IMR-90 (cell line): ENCODE data around the gene RGL1. TPM values are rescaled to one million over a fixed set of nuclear protein-coding genes. Genes with fewer than 3 reads are reported as not detected.

Experiments
- ATAC-seq: fragments of 200-7000 bp; cut with Tn5 transposase; 2 replicates; pipeline ENCODE4 v1.9.1; 2020; ENCODE audit warnings: low read depth, mild to moderate bottlenecking, moderate library complexity
- BruUV-seq: library from RNA; stranded (reverse); fragments of 400-500 nt; replicated peaks from 2 replicates; lab custom pipeline; 2021; lab: Mats Ljungman, UMichigan
- CTCF ChIA-PET: fragments of 300-600 bp; formaldehyde crosslinking; extraction: SDS; loops from one replicate; lab custom pipeline; 2021; ENCODE audit warnings: antibody characterized with exemption; lab: Yijun Ruan, JAX
- POLR2A ChIA-PET: fragments of 300-600 bp; sonication (Branson Sonifier 250); formaldehyde crosslinking; loops from one replicate; lab custom pipeline; 2022; ENCODE audit warnings: antibody characterized with exemption; ENCODE audit not compliant: unreplicated experiment; lab: Charles Lee
- DNase-seq: peaks from one replicate; pipeline ENCODE4 v3.0.0; 2013
- H2AFZ ChIP-seq: replicated peaks from 2 replicates; pipeline ENCODE3; 2013; ENCODE audit warnings: low read length, mild to moderate bottlenecking; ENCODE audit not compliant: poor library complexity
- H2AK5ac ChIP-seq: 2 replicates; pipeline ENCODE4 v1.6.1; 2013; ENCODE audit warnings: low read depth, low read length, inconsistent platforms
- H2AK9ac ChIP-seq: replicated peaks from 2 replicates; pipeline ENCODE3; 2013; ENCODE audit warnings: mild to moderate bottlenecking, low read depth, low read length, moderate library complexity; ENCODE audit not compliant: poor library complexity
- H2BK120ac ChIP-seq: 2 replicates; pipeline ENCODE4 v1.6.1; 2013; ENCODE audit warnings: low read depth, low read length, inconsistent platforms
- H2BK15ac ChIP-seq: 3 replicates; pipeline ENCODE4 v1.6.1; 2013; ENCODE audit warnings: low read depth, low read length, inconsistent platforms
- H2BK20ac ChIP-seq: 2 replicates; pipeline ENCODE4 v1.6.1; 2013; ENCODE audit warnings: low read depth, mild to moderate bottlenecking, inconsistent platforms, low read length, moderate library complexity
- H2BK5ac ChIP-seq: 2 replicates; pipeline ENCODE4 v1.6.1; 2013; ENCODE audit warnings: mild to moderate bottlenecking, low read depth, low read length, inconsistent platforms; ENCODE audit not compliant: poor library complexity, severe bottlenecking
- H3K14ac ChIP-seq: replicated peaks from 2 replicates; pipeline ENCODE4 v1.6.1; 2013; ENCODE audit warnings: low read depth, low read length, inconsistent platforms
- H3K18ac ChIP-seq: 2 replicates; pipeline ENCODE4 v1.6.1; 2013; ENCODE audit warnings: low read depth, low read length, control low read depth
- H3K23ac ChIP-seq: 2 replicates; pipeline ENCODE4 v1.6.1; 2013; ENCODE audit warnings: low read depth, low read length, inconsistent platforms
- H3K27ac ChIP-seq: 2 replicates; pipeline ENCODE4 v1.5.1; 2013; ENCODE audit warnings: mild to moderate bottlenecking, control low read depth, low read length; ENCODE audit not compliant: insufficient read depth
- H3K27me3 ChIP-seq: 2 replicates; pipeline ENCODE4 v1.6.1; 2013; ENCODE audit warnings: low read length; ENCODE audit not compliant: control insufficient read depth, insufficient read depth
- H3K36me3 ChIP-seq: 2 replicates; pipeline ENCODE4 v1.6.1; 2013; ENCODE audit warnings: low read length, mixed read lengths; ENCODE audit not compliant: control insufficient read depth, insufficient read depth
- H3K4ac ChIP-seq: 2 replicates; pipeline ENCODE4 v1.6.1; 2013; ENCODE audit warnings: low read depth, low read length, inconsistent platforms
- H3K4me1 ChIP-seq: 2 replicates; pipeline ENCODE4 v1.6.1; 2013; ENCODE audit warnings: low read length, mixed read lengths; ENCODE audit not compliant: control insufficient read depth, insufficient read depth
- H3K4me2 ChIP-seq: 2 replicates; pipeline ENCODE4 v1.6.1; 2013; ENCODE audit warnings: low read depth, mild to moderate bottlenecking, control low read depth, low read length, moderate library complexity
- H3K4me3 ChIP-seq: 2 replicates; pipeline ENCODE4 v1.5.1; 2013; ENCODE audit warnings: low read depth, mild to moderate bottlenecking, control low read depth, low read length, moderate library complexity; ENCODE audit not compliant: insufficient read depth
- H3K56ac ChIP-seq: 2 replicates; pipeline ENCODE4 v1.6.1; 2013; ENCODE audit warnings: low read length, inconsistent platforms; ENCODE audit not compliant: insufficient read depth; ENCODE audit errors: extremely low read depth
- H3K79me1 ChIP-seq, 2 experiments: 2 replicates each; pipeline ENCODE4 v1.6.1; 2013; ENCODE audit warnings: low read length in 2 of 2, inconsistent platforms in 1 of 2, low read depth in 1 of 2
- H3K9ac ChIP-seq: 2 replicates; pipeline ENCODE4 v1.6.1; 2013; ENCODE audit warnings: low read depth, low read length, control low read depth
- H3K9me1 ChIP-seq: 2 replicates; pipeline ENCODE4 v1.6.1; 2013; ENCODE audit warnings: low read length, inconsistent platforms; ENCODE audit not compliant: insufficient read depth
- H3K9me3 ChIP-seq: 2 replicates; pipeline ENCODE4 v1.6.1; 2013; ENCODE audit warnings: low read length; ENCODE audit not compliant: control insufficient read depth, insufficient read depth
- H4K20me1 ChIP-seq: 2 replicates; pipeline ENCODE4 v1.6.1; 2013; ENCODE audit warnings: low read length, inconsistent platforms; ENCODE audit not compliant: insufficient read depth
- H4K5ac ChIP-seq: 2 replicates; pipeline ENCODE4 v1.6.1; 2013; ENCODE audit warnings: mild to moderate bottlenecking, low read depth, low read length, control low read depth
- H4K8ac ChIP-seq, 2 experiments: 2 replicates each; pipeline ENCODE4 v1.6.1; 2013; ENCODE audit warnings: low read depth in 2 of 2, low read length in 2 of 2, control low read depth in 1 of 2, inconsistent platforms in 1 of 2
- H4K91ac ChIP-seq: 2 replicates; pipeline ENCODE4 v1.6.1; 2013; ENCODE audit warnings: low read depth, low read length, inconsistent platforms; ENCODE audit not compliant: insufficient read depth
- BHLHE40 ChIP-seq: fragments of 150-350 bp; IDR thresholded peaks from 2 replicates; pipeline ENCODE4 v1.6.1; 2016; ENCODE audit warnings: mild to moderate bottlenecking, low read depth, low read length
- CEBPB ChIP-seq: IDR thresholded peaks from 2 replicates; pipeline ENCODE4 v1.6.1; 2012; ENCODE audit warnings: low read depth, low read length, improper control_type of control experiment
- CTCF ChIP-seq: conservative IDR thresholded peaks from 2 replicates; pipeline ENCODE4 v1.5.1; 2012; ENCODE audit warnings: mild to moderate bottlenecking, low read depth, low read length, improper control_type of control experiment
- FOS ChIP-seq: fragments of 150-350 bp; IDR thresholded peaks from 2 replicates; pipeline ENCODE4 v1.6.1; 2016; ENCODE audit warnings: low read depth, low read length
- MAFK ChIP-seq: IDR thresholded peaks from 2 replicates; pipeline ENCODE4 v1.6.1; 2012; ENCODE audit warnings: low read depth, low read length, improper control_type of control experiment
- RAD21 ChIP-seq: IDR thresholded peaks from 2 replicates; pipeline ENCODE4 v1.6.1; 2012; ENCODE audit warnings: low read length, improper control_type of control experiment
- RCOR1 ChIP-seq: IDR thresholded peaks from 2 replicates; pipeline ENCODE4 v1.6.1; 2012; ENCODE audit warnings: mild to moderate bottlenecking, low read length, improper control_type of control experiment; ENCODE audit not compliant: insufficient replicate concordance
- WGBS, 2 experiments: methylation state at CpG; one replicate each; pipeline versions ENCODE4 v1.1.5 to v1.1.7; 2013; ENCODE audit warnings: missing lambda C conversion rate in 2 of 2; ENCODE audit not compliant: insufficient read length in 1 of 2; ENCODE audit errors: extremely low coverage in 2 of 2; 5-methylcytosine and 5-hydroxymethylcytosine counted together
- dilution Hi-C: fragments of 300-500 bp; cut with HindIII; formaldehyde crosslinking; loops from one replicate; pipeline ENCODE4 v1.14.3; 2018; ENCODE audit warnings: low sequenced_read_pairs; ENCODE audit not compliant: unreplicated experiment
- in situ Hi-C: fragments of 300-500 bp; cut with MboI; formaldehyde crosslinking; loops from 3 replicates; pipeline ENCODE4 v1.14.3; 2019; ENCODE audit warnings: low sequenced_read_pairs, inconsistent platforms, mixed read lengths
- intact Hi-C: fragments of 100-400 bp; cut with micrococcal nuclease; formaldehyde crosslinking; loops from 2 replicates; pipeline ENCODE4 v1.10.0; 2022
- polyA plus RNA-seq, 3 experiments: library from polyadenylated mRNA; depleted of rRNA; stranded (reverse); fragments of >200 nt; gene quantifications; 2 replicates each; pipeline ENCODE4 v1.2.3, GENCODE V29; 2012; ENCODE audit warnings: low replicate concordance in 1 of 3
- total RNA-seq: library from RNA; depleted of rRNA; stranded (reverse); fragments of >200 nt; gene quantifications from 2 replicates; pipeline ENCODE4 v1.2.3, GENCODE V29; 2012

RGL1 gene
- total and polyA plus RNA-seq, 2 of the 4 experiments (the other 2 are of a cell fraction): 4.7 to 7.5 TPM

- dilution Hi-C loops (no loop called here), in situ Hi-C loops (no loop called here), intact Hi-C loops (no loop called here)
- Histone ChIP-seq H3K4me1 (peaks cover 3% of the 10 kb centered on the region; the same call in 1 of the 2 replicates), H3K4me2 (no peak overlapping the region), H3K9ac (no peak overlapping the region), H3K27me3 (no peaks in the 10 kb centered on the region), H3K14ac (no peak overlapping the region), H3K4me3 (no peak overlapping the region), H3K9me1 (no peaks in the 10 kb centered on the region), H2AK5ac (no peak overlapping the region), H2BK120ac (no peak overlapping the region), H2BK5ac (no peak overlapping the region), H4K8ac (no peak overlapping the region), H2AK9ac (no peak overlapping the region), H3K56ac (no peak overlapping the region), H4K91ac (no peak overlapping the region), H2AFZ (no peak overlapping the region), H3K4ac (no peak overlapping the region), H4K5ac (no peak overlapping the region), H4K20me1 (no peaks in the 10 kb centered on the region), H3K9me3 (no peaks in the 10 kb centered on the region), H3K79me1 (no peaks in the 10 kb centered on the region), H3K36me3 (peaks cover 8% of the 10 kb centered on the region), H3K27ac (no peak overlapping the region), H3K23ac (no peak overlapping the region), H3K18ac (no peak overlapping the region), H2BK15ac (no peak overlapping the region), H2BK20ac (no peak overlapping the region)
- ATAC-seq (no peak), DNase-seq (peak; percentile 15)
- POLR2A ChIA-PET: no interaction called here
- CTCF ChIA-PET: no interaction called here
- no TSS peak for BruUV-seq
- no CpG with 5 or more reads among the region's 9 CpGs for WGBS, 2 experiments
- TF ChIP-seq FOS (no peak), CTCF (no peak), RAD21 (no peak), BHLHE40 (no peak), CEBPB (no peak), MAFK (no peak), RCOR1 (no peak)
Observed at GRCh38 chr1:183887826-183888819, 83.2 kb downstream of the RGL1 start.
